Ishikawa (cell line): ENCODE measurements around the gene TUBGCP3.

Experiments used
- CEBPB ChIP-seq: IDR thresholded peaks from 2 replicates; pipeline ENCODE4 v1.6.1; 2012
- CREB1 ChIP-seq: IDR thresholded peaks from 2 replicates; pipeline ENCODE4 v1.6.1; 2012; ENCODE audit warnings: low read depth
- EGR1 ChIP-seq: IDR thresholded peaks from 2 replicates; pipeline ENCODE4 v1.6.1; 2012
- EP300 ChIP-seq: IDR thresholded peaks from 2 replicates; pipeline ENCODE4 v1.6.1; 2012; ENCODE audit warnings: borderline replicate concordance
- FOXM1 ChIP-seq: IDR thresholded peaks from 2 replicates; pipeline ENCODE4 v1.6.1; 2012; ENCODE audit warnings: low read depth, borderline replicate concordance
- MAX ChIP-seq: IDR thresholded peaks from 2 replicates; pipeline ENCODE4 v1.6.1; 2012
- NFIC ChIP-seq: IDR thresholded peaks from 2 replicates; pipeline ENCODE4 v1.6.1; 2012
- RAD21 ChIP-seq: IDR thresholded peaks from 2 replicates; pipeline ENCODE4 v1.6.1; 2012; ENCODE audit warnings: low read depth
- TAF1 ChIP-seq: IDR thresholded peaks from 2 replicates; pipeline ENCODE4 v1.6.1; 2012; ENCODE audit warnings: low read depth, mild to moderate bottlenecking
- USF1 ChIP-seq: IDR thresholded peaks from 2 replicates; pipeline ENCODE4 v1.6.1; 2012
- YY1 ChIP-seq: IDR thresholded peaks from 2 replicates; pipeline ENCODE4 v1.6.1; 2012; ENCODE audit warnings: low read depth
- ZBTB7A ChIP-seq: IDR thresholded peaks from 2 replicates; pipeline ENCODE4 v1.6.1; 2012; ENCODE audit warnings: low read depth
- TF ChIP-seq, protein P1 (sequence below): IDR thresholded peaks from 2 replicates; pipeline ENCODE4 v1.6.1; 2012; ENCODE audit warnings: low read depth, mild to moderate bottlenecking

DNA sequence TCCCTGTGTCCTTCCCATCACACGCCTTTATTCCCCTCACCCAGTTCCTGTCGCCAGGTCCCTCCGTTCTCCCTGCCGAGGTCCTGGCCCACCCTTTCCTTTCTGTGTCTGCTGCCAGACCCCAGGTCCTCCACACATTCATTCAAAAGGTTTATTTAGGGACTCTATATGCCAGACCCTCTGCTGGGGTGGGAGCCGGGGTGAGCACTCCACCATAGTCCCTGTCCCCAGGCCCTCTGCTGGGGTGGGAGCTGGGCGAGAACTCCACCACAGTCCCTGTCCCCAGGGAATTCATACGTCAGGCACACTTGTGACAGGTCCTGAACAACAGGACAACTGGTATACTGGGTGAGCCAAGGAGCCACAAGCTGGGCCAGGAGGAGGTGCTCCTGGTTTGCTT is 34.4 kb upstream of the TUBGCP3 start:
- no peak for TF ChIP-seq TAF1
- TF ChIP-seq EGR1 = no peak
- TF ChIP-seq CEBPB = no peak
- TF ChIP-seq, protein P1, sequence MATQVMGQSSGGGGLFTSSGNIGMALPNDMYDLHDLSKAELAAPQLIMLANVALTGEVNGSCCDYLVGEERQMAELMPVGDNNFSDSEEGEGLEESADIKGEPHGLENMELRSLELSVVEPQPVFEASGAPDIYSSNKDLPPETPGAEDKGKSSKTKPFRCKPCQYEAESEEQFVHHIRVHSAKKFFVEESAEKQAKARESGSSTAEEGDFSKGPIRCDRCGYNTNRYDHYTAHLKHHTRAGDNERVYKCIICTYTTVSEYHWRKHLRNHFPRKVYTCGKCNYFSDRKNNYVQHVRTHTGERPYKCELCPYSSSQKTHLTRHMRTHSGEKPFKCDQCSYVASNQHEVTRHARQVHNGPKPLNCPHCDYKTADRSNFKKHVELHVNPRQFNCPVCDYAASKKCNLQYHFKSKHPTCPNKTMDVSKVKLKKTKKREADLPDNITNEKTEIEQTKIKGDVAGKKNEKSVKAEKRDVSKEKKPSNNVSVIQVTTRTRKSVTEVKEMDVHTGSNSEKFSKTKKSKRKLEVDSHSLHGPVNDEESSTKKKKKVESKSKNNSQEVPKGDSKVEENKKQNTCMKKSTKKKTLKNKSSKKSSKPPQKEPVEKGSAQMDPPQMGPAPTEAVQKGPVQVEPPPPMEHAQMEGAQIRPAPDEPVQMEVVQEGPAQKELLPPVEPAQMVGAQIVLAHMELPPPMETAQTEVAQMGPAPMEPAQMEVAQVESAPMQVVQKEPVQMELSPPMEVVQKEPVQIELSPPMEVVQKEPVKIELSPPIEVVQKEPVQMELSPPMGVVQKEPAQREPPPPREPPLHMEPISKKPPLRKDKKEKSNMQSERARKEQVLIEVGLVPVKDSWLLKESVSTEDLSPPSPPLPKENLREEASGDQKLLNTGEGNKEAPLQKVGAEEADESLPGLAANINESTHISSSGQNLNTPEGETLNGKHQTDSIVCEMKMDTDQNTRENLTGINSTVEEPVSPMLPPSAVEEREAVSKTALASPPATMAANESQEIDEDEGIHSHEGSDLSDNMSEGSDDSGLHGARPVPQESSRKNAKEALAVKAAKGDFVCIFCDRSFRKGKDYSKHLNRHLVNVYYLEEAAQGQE = no peak
- TF ChIP-seq NFIC = no peak
- no peak for TF ChIP-seq USF1
- no peak for TF ChIP-seq YY1
- no peak for TF ChIP-seq FOXM1
- no peak for TF ChIP-seq CREB1
- no peak for TF ChIP-seq EP300
- no peak for TF ChIP-seq MAX
- no peak for TF ChIP-seq ZBTB7A
- TF ChIP-seq RAD21 = no peak
